ENCODE results near the gene ABCA6.

DNA sequence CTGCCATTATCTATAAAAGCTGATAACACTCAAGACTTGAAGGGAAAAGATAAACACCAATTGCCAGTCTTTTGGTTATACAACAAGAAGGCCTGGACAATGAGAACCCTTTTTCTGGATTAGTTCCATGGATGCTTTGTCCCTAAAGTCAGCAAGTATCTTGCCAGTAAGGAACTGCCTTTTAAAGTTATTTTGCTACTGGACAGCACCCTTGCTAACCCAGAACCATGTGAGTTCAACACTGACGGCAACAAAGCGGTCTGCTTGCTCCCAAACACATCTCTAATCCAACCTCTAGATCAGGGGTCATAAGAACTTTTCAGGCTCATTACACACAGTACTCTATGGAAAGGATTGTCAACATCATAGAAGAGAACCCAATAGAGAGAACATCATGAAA, 25.3 kb upstream of the ABCA6 start:
- TF ChIP-seq POLR2A (IDR thresholded peaks at IDR 0.05; ENCODE audit: low read length) (no peak), CEBPB (IDR thresholded peaks at IDR 0.05) (no peak)
- TF ChIP-seq, protein P1, sequence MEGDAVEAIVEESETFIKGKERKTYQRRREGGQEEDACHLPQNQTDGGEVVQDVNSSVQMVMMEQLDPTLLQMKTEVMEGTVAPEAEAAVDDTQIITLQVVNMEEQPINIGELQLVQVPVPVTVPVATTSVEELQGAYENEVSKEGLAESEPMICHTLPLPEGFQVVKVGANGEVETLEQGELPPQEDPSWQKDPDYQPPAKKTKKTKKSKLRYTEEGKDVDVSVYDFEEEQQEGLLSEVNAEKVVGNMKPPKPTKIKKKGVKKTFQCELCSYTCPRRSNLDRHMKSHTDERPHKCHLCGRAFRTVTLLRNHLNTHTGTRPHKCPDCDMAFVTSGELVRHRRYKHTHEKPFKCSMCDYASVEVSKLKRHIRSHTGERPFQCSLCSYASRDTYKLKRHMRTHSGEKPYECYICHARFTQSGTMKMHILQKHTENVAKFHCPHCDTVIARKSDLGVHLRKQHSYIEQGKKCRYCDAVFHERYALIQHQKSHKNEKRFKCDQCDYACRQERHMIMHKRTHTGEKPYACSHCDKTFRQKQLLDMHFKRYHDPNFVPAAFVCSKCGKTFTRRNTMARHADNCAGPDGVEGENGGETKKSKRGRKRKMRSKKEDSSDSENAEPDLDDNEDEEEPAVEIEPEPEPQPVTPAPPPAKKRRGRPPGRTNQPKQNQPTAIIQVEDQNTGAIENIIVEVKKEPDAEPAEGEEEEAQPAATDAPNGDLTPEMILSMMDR (IDR thresholded peaks at IDR 0.05): no peak
